Measurements from ENCODE around the gene PEX5. TPM values are rescaled to one million over a fixed set of nuclear protein-coding genes. Genes with fewer than 3 reads are reported as not detected.

Gene PEX5
- polyA plus RNA-seq, 1 experiment: 13.8 TPM

DNA sequence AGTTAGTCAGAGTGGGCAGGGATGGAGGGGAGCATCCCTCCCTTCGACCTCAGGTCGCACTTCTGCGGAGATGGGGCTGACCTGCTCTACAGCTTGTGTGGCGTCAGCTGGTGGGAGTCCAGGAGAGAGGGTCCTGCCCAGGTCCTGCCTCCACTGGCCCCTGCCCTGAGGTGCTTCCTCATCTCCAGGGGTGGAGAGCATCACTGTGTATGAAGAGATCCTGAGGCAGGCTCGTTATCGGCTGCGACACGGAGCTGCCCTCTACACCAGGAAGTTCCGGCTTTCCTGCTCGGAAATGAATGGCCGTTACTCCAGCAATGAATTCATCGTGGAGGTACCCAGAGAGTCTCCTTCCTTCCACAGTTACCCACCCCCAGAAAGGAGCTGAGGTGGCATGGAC is 39.1 kb upstream of the PEX5 start:
- Histone ChIP-seq H3K27ac (ENCODE audit: low read depth, low read length) (no peak overlapping the region), H3K4me3 (ENCODE audit: low read depth, low read length) (no peak overlapping the region), H3K27me3 (ENCODE audit: control insufficient read depth, insufficient read depth, low read length) (no peaks in the 10 kb centered on the region), H3K9me3 (ENCODE audit: control insufficient read depth, insufficient read depth, low read length) (no peaks in the 10 kb centered on the region)
- TF ChIP-seq, protein P1, sequence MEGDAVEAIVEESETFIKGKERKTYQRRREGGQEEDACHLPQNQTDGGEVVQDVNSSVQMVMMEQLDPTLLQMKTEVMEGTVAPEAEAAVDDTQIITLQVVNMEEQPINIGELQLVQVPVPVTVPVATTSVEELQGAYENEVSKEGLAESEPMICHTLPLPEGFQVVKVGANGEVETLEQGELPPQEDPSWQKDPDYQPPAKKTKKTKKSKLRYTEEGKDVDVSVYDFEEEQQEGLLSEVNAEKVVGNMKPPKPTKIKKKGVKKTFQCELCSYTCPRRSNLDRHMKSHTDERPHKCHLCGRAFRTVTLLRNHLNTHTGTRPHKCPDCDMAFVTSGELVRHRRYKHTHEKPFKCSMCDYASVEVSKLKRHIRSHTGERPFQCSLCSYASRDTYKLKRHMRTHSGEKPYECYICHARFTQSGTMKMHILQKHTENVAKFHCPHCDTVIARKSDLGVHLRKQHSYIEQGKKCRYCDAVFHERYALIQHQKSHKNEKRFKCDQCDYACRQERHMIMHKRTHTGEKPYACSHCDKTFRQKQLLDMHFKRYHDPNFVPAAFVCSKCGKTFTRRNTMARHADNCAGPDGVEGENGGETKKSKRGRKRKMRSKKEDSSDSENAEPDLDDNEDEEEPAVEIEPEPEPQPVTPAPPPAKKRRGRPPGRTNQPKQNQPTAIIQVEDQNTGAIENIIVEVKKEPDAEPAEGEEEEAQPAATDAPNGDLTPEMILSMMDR (IDR thresholded peaks at IDR 0.05; ENCODE audit: low read depth, low read length): no peak
- CTCF ChIA-PET: interaction anchor here (0.6 kb wide), 2 partner anchors 38 to 786 kb away, joined by 3 to 5 read pairs; no protein-coding TSS in a partner anchor
- POLR2A ChIA-PET: no interaction called here
- no peak for DNase-seq (ENCODE audit: low read depth, low spot score)

DNA sequence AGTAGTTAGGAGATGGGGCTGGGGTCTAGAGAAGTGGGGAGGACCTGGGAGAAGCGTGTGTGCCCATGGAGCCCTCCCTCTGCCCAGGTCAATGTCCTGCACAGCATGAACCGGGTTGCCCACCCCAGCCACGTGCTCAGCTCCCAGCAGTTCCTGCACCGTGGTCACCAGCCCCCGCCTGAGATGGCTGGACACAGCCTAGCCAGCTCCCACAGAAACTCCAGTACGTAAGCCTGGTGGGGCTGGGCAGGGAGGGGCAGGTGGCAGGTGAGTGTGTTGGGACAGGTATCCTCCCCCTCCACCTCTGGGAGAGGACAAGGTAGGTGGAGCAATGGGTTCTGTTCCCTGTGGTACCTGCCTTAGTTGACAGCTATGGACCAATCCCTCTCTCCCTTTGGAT is 38.6 kb upstream of the PEX5 start:
- no peak overlapping the region for H3K4me3 ChIP-seq (ENCODE audit: low read depth, low read length)
- H3K27me3 ChIP-seq (ENCODE audit: control insufficient read depth, insufficient read depth, low read length): no peaks in the 10 kb centered on the region
- ChIA-PET CTCF (interaction anchor here (0.6 kb wide), 2 partner anchors 38 to 786 kb away, joined by 3 to 5 read pairs; no protein-coding TSS in a partner anchor), POLR2A (no interaction called here)
- H3K9me3 ChIP-seq (ENCODE audit: control insufficient read depth, insufficient read depth, low read length): no peaks in the 10 kb centered on the region
- TF ChIP-seq, protein P1 (IDR thresholded peaks at IDR 0.05; ENCODE audit: low read depth, low read length): no peak
- no peak overlapping the region for H3K27ac ChIP-seq (ENCODE audit: low read depth, low read length)
- DNase-seq (ENCODE audit: low read depth, low spot score): no peak

DNA sequence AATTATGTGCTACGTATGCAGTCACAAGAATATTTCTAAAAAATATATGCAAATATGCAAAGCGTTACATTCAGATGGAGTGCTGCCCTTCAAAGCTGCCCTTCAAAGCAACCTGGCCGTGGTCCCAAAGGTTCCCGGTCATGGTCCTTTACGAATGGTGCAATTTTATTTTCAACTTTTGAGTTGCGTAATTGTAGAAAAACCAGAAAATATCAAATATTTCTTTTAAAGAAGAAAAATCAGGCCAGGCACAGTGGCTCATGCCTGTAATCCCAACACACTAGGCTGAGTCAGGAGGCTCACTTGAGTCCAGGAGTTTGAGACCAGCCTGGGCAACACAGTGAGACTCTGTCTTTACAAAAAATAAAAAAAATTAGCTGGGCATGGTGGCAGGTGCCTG is 38.0 kb upstream of the PEX5 start:
- Histone ChIP-seq H3K27me3 (ENCODE audit: control insufficient read depth, insufficient read depth, low read length) (no peaks in the 10 kb centered on the region), H3K27ac (ENCODE audit: low read depth, low read length) (no peak overlapping the region), H3K9me3 (ENCODE audit: control insufficient read depth, insufficient read depth, low read length) (no peaks in the 10 kb centered on the region), H3K4me3 (ENCODE audit: low read depth, low read length) (no peak overlapping the region)
- no peak for DNase-seq (ENCODE audit: low read depth, low spot score)
- TF ChIP-seq, protein P1 (IDR thresholded peaks at IDR 0.05; ENCODE audit: low read depth, low read length): no peak
- CTCF ChIA-PET: no interaction called here
- POLR2A ChIA-PET: no interaction called here

DNA sequence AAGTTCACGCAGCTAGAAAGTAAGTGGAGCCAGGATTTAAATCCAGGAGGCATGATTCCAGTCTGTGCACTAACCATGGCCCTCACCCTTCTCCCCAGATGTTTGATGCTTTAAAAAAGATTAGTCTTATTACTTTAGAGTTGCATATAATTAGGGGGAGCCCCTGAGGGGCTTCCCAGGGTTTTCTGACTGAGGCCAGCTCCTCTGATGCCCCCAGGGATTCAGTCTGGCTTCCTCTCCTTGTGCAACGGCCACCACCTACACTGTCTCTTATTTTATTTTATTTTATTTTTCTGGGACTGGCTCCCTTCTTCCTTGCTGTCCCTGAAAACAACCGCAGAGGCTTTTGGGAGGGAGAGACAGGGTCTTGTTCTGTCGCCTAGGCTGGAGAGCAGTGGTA is 36.7 kb upstream of the PEX5 start:
- TF ChIP-seq, protein P1 (IDR thresholded peaks at IDR 0.05; ENCODE audit: low read depth, low read length): no peak
- CTCF ChIA-PET: interaction anchor here (3.6 kb wide), 1 partner anchor 8 kb away, joined by 33 read pairs; no protein-coding TSS in a partner anchor
- POLR2A ChIA-PET: no interaction called here
- H3K9me3 ChIP-seq (ENCODE audit: control insufficient read depth, insufficient read depth, low read length): no peaks in the 10 kb centered on the region
- no peak overlapping the region for H3K27ac ChIP-seq (ENCODE audit: low read depth, low read length)
- DNase-seq (ENCODE audit: low read depth, low spot score): no peak
- no peak overlapping the region for H3K4me3 ChIP-seq (ENCODE audit: low read depth, low read length)
- no peaks in the 10 kb centered on the region for H3K27me3 ChIP-seq (ENCODE audit: control insufficient read depth, insufficient read depth, low read length)

DNA sequence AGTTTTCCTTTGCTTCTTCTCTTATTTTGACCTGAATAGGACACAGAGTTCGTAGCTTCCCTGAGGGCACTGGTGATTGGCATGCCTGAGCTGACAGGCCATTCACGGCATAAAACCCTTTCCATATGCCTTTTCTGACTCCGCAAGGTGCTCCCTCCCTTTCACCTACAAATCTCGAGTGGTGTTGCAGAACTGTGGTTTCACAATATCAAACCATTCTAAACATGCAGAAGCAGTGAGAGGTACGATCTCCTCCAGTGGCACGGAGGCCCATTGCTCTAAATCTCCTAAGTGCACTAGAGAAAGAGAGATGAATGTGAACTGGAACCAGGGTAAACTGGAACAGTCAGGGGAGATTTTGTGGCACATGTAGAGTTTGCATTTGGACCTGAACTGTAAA is 35.4 kb upstream of the PEX5 start:
- Histone ChIP-seq H3K27ac (ENCODE audit: low read depth, low read length) (no peak overlapping the region), H3K9me3 (ENCODE audit: control insufficient read depth, insufficient read depth, low read length) (no peaks in the 10 kb centered on the region), H3K27me3 (ENCODE audit: control insufficient read depth, insufficient read depth, low read length) (no peaks in the 10 kb centered on the region), H3K4me3 (ENCODE audit: low read depth, low read length) (no peak overlapping the region)
- DNase-seq (ENCODE audit: low read depth, low spot score): no peak
- ChIA-PET CTCF (interaction anchor here (1.4 to 3.6 kb wide), 3 partner anchors 9 to 40 kb away, joined by 3 to 33 read pairs (median 11); no protein-coding TSS in a partner anchor), POLR2A (no interaction called here)
- TF ChIP-seq, protein P1 (IDR thresholded peaks at IDR 0.05; ENCODE audit: low read depth, low read length): no peak
